ENCODE data around the gene UAP1L1.

- TF ChIP-seq, protein P1, sequence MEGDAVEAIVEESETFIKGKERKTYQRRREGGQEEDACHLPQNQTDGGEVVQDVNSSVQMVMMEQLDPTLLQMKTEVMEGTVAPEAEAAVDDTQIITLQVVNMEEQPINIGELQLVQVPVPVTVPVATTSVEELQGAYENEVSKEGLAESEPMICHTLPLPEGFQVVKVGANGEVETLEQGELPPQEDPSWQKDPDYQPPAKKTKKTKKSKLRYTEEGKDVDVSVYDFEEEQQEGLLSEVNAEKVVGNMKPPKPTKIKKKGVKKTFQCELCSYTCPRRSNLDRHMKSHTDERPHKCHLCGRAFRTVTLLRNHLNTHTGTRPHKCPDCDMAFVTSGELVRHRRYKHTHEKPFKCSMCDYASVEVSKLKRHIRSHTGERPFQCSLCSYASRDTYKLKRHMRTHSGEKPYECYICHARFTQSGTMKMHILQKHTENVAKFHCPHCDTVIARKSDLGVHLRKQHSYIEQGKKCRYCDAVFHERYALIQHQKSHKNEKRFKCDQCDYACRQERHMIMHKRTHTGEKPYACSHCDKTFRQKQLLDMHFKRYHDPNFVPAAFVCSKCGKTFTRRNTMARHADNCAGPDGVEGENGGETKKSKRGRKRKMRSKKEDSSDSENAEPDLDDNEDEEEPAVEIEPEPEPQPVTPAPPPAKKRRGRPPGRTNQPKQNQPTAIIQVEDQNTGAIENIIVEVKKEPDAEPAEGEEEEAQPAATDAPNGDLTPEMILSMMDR (optimal IDR thresholded peaks at IDR 0.05 in 1 of 3, IDR thresholded peaks at IDR 0.05 in 1 of 3, conservative IDR thresholded peaks at IDR 0.05 in 1 of 3; ENCODE audit: extremely low read depth in 1 of 3, insufficient read depth in 2 of 3, low read length in 3 of 3) = no peak
- no peak for TF ChIP-seq EZH2 (IDR thresholded peaks at IDR 0.05; ENCODE audit: low read length)
Observed at GRCh38 chr9:137108608-137109249, 31.4 kb downstream of the UAP1L1 start.

Measured in keratinocyte (primary cell).